SHP77 (cell line): ENCODE data around the gene WIZ.
"Not testable (repeated sequence)": the region's sequence is repeated elsewhere in the genome, so short reads cannot be mapped to it uniquely, and the experiment has no call there.

Experiments used
- DNase-seq, 2 experiments: peaks; one replicate each; lab custom pipeline; 2025; lab: John Stamatoyannopoulos, UW

The WIZ gene

DNA sequence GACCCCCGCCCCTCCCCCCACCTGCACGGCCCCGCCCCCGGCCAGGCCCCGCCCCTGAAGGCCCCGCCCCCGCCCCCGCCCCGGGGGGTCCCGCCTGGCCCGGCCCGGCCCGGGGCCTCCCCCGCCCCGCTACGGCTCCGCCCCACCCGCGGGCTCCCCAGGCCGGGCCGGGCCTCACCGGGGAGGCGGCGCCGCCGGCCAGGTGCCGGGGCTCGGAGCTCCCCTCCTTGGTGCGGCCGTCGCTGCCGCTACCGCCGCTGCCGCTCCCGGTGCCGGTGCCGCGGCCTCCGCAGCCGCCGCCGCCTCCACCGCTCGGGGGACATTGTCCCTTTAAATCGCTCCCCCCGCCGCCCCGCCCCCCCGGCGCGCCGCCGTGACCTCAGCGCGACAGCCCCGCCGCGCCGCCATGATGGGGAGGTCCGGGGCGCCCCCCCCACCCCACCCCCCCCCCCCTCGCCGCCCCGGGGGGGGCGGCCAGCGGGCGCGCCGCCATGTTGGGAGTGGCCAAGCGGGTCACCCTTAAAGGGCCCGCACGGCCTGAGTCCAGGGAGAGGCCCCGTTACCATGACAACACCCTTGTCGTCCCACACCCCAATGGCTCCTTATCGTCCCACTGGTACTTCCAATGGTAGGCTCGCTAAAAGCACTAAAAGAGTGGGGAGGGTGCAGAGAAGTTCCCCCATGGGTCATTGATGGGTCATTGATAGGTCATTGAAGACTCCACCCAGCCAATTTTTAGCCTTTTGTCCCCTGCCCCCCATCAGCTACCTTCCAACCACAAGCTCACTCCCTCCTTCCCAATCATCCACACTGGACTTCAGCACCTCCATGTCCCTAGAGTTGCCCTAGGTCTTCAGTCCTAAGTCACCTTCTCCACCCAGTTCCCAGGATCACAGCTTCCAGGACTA, at the start of gene WIZ:
Gene WIZ (minus strand): TSS at position 337 of the 908 bp plus-strand sequence. CDS start 1,649 bp downstream, outside the sequence.
- DNase-seq, result peak; percentile 36 to 73

DNA sequence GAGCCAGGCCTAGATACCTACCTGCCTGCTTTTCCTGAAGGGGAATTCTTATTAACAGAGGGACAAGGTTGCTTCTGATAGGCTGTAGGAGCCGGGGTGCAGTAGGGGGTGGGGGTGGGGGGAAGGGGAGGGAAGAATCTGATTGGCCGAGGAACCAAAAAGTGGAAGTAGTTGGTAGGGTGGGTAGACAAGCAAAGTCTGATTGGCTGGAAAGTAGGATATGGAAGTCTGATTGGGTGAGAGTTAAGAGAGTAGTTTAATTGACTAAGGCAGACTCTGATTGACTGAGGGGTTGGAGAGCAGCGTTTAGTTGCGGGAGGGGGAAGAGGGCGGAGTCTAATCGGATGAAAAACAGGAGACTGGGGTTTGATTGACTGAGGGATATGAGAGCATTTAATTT, 49.2 kb upstream of the WIZ start:
- no peak for DNase-seq

- DNase-seq, result no peak
Measured at GRCh38 chr19:15498156-15498858, 48.6 kb upstream of the WIZ start.

DNA sequence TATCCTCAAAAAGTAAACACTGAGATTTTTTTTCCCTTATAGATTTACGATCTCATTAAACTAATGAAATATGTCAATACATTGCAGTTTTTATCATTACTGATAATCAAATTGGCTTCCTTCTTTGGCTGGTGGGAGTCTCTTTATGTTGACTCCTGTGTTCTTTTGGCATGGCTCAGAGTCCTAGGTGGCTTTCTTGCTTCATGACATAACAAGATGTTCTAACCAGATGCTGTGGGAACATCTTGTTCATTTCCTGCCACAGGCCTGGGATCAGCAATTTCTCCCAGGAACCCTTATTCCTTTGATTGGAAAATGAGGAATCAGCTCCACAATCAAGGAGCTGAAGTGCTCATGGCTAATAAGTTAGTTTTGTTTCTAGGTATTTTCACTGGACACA, 45.4 kb upstream of the WIZ start:
- DNase-seq, result no peak

DNA sequence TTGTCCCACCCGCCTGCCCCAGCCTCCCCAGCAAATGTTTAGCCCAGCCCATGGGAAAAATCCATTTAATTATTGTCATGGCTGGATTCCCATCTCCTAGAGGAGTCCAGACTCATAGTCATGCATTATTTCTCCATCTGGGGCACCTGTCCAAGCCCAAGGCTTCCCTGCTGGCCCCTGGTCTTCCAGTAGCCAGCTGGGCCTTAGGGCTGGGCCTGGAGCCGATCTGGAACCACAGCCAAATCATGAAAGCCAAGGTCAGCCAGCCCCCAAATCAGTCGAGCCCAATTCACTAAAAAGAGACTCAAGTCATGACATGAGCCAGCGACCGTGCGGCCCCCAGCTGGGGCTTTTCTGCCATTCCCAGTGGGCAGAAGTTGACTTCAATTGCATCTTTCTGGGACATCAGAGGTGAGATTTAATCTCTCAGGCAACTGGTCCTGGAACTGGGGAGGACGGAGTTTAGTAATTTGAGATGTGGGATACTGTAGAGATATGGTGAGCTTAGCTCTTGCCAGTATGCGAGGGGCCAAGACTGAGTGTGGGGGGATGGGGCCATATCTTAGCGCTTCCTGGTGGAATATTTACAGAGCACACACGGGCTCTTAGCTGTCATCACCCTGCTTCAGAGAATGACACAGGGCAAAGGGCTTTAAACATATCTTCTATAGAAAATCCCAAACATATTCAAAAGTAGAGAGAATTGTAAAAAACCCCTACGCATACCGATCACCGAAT, 38.9 kb upstream of the WIZ start:
- no peak for DNase-seq

- no peak for DNase-seq
Measured at GRCh38 chr19:15487038-15487437, 37.3 kb upstream of the WIZ start.

GRCh38 chr19:15485768-15486167, 36.0 kb upstream of the WIZ start:
- DNase-seq, result not testable (repeated sequence)

DNA sequence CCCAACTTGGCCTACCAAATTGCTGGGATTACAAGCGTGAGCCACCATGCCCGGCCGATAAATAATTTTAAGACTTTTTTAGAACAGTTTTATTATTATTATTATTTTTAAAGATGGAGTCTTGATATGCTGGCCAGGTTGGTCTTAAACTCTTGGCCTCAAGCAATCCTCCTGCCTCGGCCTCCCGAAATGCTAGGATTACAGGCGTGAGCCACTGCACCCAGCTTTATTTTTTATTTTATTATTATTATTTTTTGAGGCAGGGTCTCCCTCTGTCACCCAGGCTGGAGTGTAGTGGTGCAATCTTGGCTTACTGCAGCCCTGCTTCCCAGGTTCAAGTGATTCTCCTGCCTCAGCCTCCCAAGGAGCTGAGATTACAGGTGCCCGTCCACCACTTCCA, 31.2 kb upstream of the WIZ start:
- DNase-seq, result not testable (repeated sequence)

DNA sequence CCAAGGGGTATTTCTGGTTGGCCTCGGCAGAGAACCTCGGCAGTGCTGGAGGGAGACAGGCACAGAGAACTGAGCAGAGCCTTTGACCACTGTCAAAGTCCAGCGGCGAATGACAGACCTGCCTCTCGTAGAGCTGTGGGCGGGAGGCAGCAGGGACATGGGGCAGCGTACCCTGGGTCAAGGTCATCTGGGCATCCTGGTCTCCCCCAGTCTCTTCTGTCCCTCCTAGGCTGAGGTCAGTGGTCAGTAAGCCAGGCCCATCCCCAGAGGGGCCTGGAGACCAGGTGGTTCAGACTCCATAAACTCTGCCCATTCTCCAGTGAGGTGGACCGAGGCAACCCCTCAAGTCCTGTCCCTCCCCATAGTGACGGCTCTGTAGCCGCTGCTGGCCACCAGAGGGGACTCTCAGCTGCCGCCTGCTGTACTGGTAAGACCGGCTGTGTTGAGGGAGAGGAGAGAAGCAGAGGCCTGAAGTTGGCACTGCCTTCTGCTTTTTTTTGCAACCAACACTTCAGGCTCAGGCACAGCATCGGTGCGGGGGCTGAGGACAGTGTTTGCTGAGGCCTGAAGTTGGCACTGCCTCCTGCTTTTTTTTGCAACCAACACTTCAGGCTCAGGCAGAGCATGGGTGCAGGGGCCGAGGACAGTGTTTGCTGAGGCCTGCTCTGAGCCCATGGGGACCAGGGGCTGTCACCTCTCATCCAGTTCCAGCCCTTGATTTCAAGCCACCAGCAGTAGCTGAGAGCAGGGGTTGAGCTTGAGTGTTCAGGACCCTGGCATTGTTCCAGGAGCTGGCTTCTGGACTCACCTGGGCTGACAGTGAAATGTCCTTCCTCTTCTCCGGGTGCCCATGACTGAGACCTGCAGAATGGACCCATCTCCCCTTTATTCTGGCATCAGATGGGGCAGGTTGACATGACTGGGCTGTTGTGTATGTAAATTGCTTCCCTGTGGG, 29.9 kb upstream of the WIZ start, which contains the start of gene PGLYRP2:
Gene PGLYRP2 (minus strand): TSS at position 111 of the 955 bp plus-strand sequence. CDS start 130 bp downstream, outside the sequence.
- peak in 1 of 2 experiments; percentile 62 for DNase-seq

- no peak for DNase-seq
Measured at GRCh38 chr19:15476325-15476724, 26.6 kb upstream of the WIZ start.

GRCh38 chr19:15475611-15476010, 25.9 kb upstream of the WIZ start:
- DNase-seq, result no peak

DNA sequence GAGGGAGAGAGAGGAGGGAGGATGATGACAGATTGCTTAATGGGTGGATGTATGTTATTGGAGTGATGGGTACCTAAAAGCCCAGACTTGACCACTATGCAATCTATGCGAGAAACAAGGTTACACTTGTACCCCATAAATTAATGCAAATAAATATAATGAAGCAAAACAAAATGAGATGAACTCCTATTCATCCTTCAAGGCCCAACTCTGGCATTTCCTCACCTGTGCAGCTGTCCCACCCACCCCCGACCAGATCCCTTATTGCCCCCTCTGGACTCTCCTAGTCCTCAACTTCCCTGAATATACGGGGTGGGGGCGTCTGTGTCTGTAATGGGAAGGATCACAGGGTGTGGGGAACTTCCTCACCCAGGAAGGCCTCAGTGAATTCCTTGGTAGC, 25.4 kb upstream of the WIZ start:
- no peak for DNase-seq

- DNase-seq, result not testable (repeated sequence)
Measured at GRCh38 chr19:15473821-15474220, 24.1 kb upstream of the WIZ start.

DNA sequence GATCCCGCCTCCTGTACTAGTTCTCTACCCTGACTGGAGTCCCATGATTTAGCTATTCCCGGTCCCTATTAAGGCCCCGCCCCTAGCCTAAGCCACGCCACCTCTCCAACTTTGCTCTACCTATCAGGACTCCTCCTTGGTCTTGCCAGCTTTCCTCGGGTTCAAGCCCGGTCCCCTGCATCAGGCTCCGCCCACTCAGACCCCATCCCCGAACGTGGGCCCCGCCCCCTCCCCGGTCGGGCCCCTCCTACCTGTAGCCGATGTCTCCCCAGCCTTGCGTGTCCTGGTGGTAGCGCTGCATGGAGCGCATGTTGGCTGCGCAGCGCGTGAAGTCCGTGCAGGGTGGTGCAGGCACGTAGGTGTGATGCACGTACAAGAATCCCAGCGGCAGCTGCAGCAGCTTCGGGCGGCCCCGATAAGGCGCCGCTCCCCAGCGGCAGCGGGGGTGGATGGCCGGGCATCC, 21.9 kb upstream of the WIZ start:
- DNase-seq, result no peak

- DNase-seq, result no peak
Measured at GRCh38 chr19:15469513-15470297, 19.9 kb upstream of the WIZ start.

- DNase-seq, result no peak
Measured at GRCh38 chr19:15468675-15469512, 19.1 kb upstream of the WIZ start.

DNA sequence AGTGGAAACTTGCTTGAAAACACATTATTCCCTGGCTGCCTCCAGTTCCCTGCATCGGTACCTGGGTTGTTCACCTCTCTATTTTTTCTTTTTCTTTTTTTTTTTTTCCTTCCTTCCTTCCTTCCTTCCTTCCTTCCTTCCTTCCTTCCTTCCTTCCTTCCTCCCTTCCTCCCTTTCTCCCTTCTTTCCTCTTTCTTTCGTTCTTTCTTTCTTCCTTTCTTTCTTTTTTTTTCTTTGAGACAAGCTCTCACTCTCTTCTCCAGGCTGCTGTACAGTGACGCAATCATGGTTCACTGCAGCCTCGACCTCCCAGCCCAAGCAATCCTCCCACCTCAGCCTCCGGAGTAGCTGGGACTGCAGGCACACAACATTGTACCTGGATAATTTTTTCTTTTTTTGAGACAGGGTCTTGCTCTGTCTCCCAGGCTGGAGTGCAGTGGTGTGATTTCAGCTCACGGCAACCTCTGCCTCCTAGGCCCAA, 18.0 kb upstream of the WIZ start:
- no peak for DNase-seq

- peak in 1 of 2 experiments; percentile 10 for DNase-seq
Measured at GRCh38 chr19:15466851-15467733, 17.3 kb upstream of the WIZ start.
